Measurements from ENCODE around the gene KLHL6.
"Not testable (repeated sequence)": the region's sequence is repeated elsewhere in the genome, so short reads cannot be mapped to it uniquely, and the experiment has no call there.

KLHL6 gene

GRCh38 chr3:183484431-183485075 is 71.0 kb downstream of the KLHL6 start:
- DNase-seq = no peak

DNA sequence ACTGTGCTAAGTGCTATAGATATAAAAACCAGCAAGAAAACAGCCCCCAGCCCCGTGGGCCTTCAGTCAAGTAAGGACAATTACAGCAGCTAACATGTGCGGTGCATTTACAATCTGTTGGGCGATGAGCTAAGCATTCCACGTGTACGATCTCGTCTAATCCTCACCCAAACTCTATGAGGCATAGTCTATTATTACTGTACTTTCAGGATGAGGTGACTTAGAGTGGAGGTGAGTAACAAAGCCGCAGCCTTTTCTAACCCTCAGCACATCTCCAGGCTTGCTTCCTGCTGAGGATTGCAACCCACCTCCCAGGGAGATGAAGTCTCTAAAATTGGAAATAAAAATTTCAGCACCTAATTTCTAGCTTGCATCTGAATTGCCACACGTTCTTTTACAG is 73.9 kb downstream of the KLHL6 start:
- no peak for DNase-seq

DNA sequence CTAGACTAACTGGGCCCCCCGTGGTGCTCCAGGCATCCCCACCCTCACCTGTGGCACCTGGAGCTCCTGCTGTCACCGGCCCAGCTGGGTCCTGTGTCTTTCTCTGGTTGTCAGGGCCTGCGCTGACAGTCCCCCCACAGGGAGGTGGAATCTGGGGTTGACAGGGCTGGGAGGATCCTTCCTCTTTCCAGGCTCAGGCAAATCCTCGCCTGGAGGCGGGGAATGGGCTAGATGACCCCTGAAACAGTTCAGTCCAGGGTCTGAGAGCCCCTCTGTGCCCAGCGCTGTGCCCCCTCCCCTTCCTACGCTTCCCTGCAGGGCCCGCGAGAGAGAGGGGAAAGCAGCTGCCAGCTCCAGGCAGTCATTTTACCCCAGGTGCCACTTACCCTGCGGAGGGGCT is 77.0 kb downstream of the KLHL6 start:
- DNase-seq = no peak

DNA sequence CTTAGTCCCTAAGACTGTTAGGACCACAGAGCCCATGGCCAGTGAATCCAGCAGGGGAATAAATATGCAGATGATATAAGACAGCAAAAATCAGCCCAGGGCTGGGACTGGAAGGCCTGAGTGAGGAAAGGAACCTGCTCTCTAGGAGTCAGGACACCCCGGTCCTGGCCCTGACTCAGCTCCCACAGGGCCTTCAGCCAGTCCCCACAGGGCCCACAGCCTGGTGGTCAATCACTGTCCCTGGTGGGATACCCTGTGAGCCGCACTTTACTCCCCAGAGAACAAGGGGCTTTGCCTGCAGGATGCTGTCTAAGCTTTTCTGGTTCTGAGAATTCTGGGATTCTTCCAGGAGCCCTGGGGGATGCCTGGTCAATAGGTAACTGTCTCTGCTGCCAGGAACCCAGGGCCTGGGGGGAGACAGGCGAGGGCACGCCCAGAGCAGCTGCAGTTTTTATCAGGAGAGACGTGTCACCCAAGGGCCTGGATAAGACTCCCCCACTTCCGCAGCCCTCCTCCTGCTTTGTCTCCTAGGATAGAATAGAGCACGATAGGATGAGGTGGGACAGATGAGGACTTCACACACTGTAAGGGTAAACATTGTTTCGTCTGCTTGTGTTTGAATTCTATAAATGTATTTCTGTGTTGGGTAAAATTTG is 77.6 kb downstream of the KLHL6 start:
- no peak for DNase-seq

DNA sequence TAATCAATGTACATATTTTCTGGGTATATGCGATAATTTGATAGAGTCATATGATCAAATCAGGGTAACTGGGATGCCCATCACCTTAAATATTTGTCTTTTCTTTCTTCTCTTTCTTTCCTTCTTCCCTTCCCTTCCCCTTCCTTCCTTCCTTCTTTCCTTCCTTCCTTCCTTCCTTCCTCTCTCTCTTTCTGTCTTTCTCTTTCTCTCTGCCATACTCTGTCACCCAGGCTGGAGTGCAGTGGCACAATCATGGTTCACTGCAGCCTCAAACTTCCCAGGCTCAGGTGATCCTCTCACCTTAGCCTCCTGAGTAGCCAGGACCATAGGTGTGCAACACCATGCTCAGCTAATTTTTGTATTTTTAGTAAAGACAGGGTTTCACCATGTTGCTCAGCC is 79.7 kb downstream of the KLHL6 start:
- not testable (repeated sequence) for DNase-seq

GRCh38 chr3:183475016-183475763 is 80.3 kb downstream of the KLHL6 start:
- no peak for DNase-seq

DNA sequence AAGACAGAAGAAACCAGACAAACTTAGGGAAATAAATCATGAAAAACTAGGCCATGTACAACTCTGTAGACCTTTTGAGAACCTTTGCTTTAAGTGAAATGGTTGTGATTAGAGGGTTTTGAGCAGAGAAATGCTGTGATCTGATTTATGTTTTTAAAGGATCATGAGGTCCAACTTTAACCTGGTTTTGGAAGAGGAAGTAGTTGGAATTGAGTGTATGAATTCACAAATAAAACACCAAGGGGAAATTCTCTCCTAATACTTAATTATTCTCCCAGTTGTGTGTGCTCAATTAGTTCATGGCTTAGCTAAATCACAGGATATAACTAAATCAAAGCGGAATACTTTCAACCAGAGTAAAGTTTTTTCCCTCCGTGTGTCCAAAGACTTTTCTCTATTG is 81.5 kb downstream of the KLHL6 start:
- DNase-seq = no peak

- no peak for DNase-seq
Observed at GRCh38 chr3:183472155-183472554, 83.4 kb downstream of the KLHL6 start.

- no peak for DNase-seq
Observed at GRCh38 chr3:183468424-183468823, 87.1 kb downstream of the KLHL6 start.

GRCh38 chr3:183466575-183466974 is 88.9 kb downstream of the KLHL6 start:
- DNase-seq = no peak

DNA sequence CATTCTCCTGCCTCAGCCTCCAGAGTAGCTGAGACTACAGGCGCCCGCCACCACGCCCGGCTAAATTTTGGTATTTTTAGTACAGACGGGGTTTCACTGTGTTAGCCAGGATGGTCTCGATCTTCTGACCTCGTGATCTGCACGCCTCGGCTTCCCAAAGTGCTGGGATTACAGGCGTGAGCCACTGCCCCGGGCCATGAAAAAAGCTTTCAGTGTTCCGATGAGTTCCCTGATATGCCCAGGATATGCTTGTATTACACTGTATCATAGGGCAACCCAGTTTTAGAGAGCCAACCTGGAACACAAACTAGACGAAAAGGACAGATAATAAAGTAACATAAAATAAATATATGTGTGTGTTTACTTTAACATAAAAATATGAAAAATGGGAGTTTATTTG is 89.8 kb downstream of the KLHL6 start:
- DNase-seq = not testable (repeated sequence)

DNA sequence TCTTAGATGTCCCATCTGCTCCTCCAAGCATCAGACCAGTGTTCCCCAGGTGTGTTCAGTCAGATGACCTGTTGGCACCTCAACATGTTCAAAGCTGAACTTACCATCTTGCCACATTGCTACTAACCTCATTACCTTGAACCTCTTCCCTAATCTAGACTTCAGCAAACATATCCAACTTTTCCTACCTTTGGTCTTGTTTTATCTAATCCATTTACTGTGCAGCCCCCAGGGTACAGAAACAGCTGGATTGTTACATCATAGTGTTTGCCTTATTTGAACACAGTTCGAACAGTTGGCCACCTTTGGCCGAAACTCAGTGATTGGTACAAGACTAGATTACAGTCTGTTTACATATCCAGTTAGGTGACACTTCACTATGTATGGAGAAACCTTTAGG is 91.0 kb downstream of the KLHL6 start:
- DNase-seq = no peak

- DNase-seq = no peak
Observed at GRCh38 chr3:183460081-183461055, 95.1 kb downstream of the KLHL6 start.

GRCh38 chr3:183455089-183455488 is 100.4 kb downstream of the KLHL6 start:
- no peak for DNase-seq

GRCh38 chr3:183454064-183454463 is 101.4 kb downstream of the KLHL6 start:
- no peak for DNase-seq

DNA sequence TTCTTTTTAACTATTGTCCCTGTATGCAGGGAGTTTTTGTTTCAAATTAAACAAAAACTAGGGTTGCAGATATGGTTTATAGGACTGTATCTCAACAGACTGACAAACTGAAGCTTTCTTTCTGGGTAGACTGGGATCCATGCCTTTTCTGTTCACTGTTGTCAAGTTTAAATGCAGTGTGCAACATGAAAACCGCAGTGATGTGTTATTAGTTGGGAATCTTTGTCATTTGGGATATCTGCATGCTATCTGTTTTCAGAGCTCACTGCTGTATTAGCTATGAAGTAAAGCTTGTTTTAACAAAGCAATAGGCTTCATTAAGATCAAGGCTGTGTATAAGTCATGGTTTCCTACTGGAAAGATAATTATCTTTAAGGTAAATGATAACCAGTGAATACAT is 105.7 kb downstream of the KLHL6 start:
- no peak for DNase-seq

GRCh38 chr3:183449391-183449790 is 106.1 kb downstream of the KLHL6 start:
- no peak for DNase-seq

- DNase-seq = no peak
Observed at GRCh38 chr3:183448369-183449128, 107.0 kb downstream of the KLHL6 start.

DNA sequence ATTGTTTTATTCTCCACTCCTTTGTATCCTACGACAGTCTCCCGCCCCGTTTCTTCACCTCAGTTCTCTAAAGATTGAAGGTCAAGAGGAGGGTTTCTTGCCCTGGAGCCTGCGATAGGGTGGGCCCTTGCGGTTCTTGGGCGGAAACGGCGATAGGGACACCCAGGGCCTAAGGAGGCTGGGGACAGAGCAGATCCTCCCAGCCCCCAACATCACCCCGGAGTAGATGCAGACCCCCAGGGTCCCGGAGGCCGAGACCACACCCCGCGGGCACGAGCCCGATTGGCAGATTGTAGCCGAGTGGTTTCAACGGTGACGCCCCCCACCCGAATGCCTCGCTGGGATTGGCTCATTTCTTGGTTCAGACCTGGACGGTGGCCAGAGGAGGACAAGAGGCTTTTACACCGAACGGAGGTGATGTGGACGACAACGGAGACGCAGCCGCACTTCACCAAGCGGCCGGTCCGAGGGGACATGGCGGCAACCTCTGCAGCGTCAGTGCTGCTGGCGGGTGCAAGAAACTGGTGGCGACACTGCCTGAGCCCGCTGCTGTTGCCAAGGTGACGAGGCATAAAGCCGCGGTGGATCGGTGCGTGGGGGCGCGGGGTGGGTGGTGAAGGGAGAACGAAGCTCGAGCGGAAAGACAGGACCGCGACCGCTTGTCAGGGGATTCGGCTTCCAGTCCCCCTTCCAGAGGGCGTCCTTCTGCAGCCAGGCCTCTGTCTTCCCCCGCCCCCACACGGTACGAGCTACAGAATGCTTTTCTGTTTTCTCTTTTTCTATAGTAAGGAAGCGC is 108.1 kb downstream of the KLHL6 start:
- DNase-seq = peak; percentile 47

DNA sequence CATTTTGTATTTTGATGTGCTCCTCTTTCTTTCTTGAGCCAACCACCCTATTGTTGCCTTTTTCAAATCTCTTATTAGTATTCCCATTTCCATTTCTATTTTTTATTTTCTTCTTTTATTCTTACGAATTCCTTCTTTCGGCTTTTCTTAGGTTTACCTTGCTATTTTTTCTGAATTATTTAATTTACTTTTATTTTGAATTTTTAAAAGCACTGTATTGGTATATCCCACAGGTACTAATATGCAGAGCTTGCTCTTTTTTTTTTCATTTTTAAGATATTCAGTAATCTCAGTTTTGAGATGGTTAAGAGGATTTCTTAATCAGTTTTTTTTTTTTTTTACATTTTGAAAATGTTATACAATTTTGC is 108.7 kb downstream of the KLHL6 start:
- DNase-seq = no peak

DNA sequence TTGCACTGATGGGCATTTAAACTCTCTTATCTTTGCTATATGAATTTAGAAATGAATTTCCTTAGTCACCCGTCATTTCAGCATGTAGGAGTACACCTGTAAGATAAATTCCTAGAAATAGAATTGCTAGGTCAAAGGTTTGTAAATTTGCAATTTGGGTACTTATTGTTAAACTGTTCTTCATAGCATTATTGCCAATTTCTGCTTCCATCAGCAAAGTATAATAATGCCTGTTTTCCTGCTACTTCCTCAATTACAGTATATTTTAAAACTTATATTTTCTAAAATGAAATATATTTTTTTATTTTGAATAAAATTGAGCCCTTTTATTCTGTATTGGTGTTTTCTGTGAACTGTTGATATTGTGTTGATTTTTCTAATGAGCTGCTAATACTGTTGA is 110.8 kb downstream of the KLHL6 start:
- no peak for DNase-seq
